Stimulated activated CD8-positive, alpha-beta memory T cell treated with anti-CD3 and anti-CD28 coated beads, Interleukin-4, amount 100 ng/mL, for 24 hours (primary cell): ENCODE measurements around the gene RNF26.

Experiments
- DNase-seq: peaks from one replicate; pipeline ENCODE4 v3.0.0-alpha.2; 2020; ENCODE audit warnings: low read depth

RNF26 gene

DNA sequence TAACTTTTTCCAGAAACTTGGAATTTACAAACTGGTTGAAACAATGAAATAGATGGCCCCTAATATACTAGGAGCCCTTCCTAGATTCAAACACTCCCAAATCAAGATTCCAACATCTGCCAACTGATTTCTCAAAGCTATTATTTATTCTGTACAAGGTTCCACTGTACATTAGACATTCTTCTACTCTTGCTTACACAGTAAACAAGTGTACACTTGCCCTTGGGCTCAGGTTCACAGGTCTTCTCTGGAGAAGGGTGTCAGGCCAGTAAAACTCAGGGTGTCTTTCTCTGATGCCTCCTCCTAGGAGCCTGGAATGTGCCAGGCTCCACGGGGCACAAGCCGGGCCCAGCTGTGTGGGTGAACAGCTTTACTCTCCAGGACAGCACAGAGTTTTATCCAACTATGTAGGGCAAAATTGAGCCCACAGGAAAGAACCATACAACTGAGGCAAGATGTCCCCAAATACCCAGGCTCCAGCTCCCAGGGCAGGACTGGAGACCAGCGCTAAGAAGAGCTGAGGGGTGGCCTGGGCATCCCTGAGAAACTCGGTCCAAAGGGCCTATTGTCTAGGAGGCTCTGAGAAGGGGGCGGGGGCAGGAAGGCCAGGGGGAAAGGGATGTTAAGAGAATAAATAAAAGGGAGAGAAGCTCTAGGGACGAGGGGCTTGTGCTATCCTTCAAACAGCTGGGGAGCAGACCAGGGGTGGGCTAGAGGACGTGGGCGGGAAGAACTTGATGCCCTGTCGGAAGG is 20.9 kb downstream of the RNF26 start:
- no peak for DNase-seq

DNA sequence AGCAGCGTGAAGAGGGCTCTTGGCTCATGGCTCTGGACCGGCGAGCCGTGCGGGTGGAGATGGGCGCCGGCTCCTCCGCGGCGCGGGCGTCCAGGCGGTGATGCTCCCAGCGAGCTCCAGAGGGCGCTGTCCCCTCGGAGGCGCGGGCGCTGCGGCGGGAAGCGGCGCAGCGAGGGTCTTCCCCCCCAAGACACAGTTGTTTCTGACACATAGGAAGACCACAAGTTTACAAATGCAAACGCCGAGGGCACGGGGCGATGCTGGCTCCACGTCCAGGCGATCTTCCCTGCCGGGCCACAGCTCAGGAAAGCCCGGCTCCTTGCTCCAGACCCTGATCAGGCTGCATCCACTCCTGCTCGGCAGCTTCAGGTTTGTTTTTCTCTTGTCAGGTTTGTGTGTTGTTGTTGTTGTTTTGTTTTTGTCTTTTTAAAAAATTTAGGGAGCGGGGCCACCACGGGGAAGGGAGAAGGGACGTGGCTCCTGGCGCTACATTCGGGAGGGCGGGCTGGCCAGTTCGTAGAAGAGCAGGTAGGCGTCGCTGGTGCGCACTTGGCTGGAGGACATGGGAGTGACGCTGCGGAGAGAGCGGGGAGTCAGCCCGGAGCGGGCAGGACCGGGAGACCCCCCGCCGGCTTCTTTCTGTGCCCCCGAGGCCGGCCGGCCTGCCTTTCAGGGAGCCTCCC is 22.2 kb downstream of the RNF26 start:
- peak; percentile 48 for DNase-seq

GRCh38 chr11:119357074-119357473 is 22.7 kb downstream of the RNF26 start:
- no peak for DNase-seq

GRCh38 chr11:119359365-119360214 is 25.3 kb downstream of the RNF26 start:
- no peak for DNase-seq

DNA sequence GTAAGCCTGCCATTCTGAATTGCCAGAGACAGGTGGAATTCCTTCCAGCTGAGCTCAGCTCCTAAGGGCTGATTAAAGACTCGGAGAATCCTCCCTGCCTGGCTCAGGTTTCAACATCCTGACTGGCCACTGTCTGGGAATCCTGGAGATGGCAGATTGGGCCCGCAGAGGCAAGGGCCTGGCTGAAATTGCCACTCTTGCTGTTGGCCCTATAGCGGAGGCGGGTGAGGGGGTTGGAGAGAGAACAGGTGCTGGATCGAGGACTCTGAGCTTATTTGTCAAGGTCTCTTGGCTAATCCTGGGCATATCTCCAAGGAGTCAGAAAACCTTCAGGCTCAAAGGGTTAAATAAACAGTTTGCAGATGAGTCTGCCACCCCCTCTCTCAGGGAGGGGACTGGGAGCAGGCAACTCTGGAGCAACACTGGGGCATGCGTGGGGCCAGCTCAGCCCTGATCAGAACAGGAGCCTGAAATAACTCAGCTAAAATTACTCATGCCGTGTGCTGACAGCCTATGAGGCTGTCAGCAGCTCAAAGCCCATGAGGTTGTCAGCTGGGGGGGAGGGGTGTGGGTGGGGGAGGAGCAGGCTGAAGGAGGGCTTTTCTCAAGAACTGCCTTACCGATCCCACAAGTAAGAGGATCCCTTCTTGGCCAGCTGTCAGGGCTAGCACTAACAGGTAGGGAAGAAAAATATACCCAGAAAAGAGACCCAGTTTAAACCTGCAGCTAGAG is 26.9 kb downstream of the RNF26 start:
- peak; percentile 16 for DNase-seq

DNA sequence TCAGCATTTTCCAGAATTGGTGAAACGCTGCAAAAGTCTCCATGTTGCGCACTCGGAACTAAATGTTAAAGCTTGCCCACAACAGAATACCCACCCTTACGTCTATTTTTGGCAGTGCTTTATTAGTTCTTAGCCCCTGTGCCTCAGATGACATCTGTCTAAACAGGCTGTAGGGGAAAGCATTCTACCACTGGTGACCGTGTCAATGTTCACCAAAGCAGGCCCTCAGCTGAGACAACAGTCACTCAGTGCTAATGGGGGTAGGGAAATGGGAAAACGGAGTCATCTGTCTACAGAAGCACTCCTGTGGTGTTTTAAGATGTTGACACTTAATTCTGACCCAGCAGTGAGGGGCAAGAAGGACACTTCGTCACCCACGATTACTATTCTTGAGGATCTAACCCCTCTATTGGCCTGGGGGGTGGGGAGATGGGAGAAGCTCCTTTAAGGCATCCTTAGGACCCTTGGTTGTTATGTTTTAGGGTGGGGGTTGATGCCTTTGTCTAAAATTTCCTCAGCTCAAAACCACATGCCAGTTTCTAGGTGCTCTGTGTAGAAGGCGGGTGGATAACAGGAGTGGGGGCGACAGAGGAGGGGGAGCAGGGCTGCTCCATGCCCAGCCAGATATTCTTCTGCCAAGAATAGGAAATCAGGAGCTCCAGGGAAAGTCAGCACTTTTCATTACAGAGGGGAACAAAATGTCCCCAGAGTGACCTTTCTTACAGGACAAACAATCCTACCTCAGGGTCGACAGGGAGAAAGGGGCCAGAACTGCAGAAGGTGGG is 27.8 kb downstream of the RNF26 start:
- no peak for DNase-seq

DNA sequence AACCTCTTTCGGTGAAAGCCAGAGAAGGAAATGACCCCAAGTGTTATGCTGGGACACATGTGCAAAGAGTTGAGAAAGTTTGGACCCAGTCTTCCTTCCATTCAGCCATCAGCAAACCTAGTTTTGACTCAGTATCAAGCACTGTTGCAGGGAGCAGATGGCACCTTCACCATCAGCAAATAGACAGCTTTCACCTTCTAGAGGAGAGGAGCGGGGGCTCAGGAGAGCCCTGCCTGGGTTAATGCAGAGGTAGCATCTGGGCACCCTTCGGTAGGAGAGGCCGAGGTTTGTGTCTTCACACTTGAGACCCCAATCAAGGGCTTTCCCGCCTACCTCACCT is 28.4 kb downstream of the RNF26 start:
- DNase-seq, result no peak

DNA sequence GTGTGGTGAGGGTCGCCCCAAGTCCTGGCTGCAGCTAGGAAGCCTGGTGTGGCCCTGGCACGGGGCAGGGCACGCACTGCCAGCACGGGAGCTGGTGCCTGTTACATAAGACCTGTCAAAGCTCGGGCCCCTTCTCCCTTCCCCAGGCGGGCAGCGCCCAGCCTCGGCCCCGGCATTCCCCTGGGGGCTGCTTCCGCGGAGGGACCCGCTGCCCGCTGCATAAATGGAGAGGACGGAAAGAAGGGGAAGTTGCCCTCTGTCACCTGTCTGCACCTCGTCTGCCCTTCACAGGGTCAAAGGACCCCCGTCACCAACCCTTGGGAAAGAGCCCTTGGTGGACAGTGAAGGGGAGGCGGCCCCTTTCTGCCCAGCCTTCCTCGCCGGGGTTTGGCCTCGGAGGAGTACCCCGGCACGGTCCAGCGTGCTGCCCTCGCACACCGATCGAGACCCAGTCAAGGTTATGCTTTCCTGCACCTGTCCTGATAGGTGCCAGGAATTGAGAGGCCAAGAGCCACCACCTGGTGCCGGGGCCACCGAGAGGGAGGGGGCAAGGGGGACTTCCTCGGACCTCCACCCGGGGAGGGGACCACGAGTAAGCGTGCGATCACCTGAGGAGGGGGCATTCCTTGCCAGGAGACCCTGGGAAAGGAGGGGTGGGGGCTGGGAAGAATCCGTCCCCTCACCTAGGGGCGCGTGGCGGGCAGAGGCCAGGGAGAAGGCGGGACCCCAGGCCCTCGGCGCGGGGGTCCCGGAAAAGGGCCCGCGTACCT is 28.9 kb downstream of the RNF26 start:
- DNase-seq, result no peak

GRCh38 chr11:119363851-119364590 is 29.7 kb downstream of the RNF26 start:
- DNase-seq, result peak; percentile 33

- no peak for DNase-seq
Measured at GRCh38 chr11:119365071-119365591, 30.8 kb downstream of the RNF26 start.

DNA sequence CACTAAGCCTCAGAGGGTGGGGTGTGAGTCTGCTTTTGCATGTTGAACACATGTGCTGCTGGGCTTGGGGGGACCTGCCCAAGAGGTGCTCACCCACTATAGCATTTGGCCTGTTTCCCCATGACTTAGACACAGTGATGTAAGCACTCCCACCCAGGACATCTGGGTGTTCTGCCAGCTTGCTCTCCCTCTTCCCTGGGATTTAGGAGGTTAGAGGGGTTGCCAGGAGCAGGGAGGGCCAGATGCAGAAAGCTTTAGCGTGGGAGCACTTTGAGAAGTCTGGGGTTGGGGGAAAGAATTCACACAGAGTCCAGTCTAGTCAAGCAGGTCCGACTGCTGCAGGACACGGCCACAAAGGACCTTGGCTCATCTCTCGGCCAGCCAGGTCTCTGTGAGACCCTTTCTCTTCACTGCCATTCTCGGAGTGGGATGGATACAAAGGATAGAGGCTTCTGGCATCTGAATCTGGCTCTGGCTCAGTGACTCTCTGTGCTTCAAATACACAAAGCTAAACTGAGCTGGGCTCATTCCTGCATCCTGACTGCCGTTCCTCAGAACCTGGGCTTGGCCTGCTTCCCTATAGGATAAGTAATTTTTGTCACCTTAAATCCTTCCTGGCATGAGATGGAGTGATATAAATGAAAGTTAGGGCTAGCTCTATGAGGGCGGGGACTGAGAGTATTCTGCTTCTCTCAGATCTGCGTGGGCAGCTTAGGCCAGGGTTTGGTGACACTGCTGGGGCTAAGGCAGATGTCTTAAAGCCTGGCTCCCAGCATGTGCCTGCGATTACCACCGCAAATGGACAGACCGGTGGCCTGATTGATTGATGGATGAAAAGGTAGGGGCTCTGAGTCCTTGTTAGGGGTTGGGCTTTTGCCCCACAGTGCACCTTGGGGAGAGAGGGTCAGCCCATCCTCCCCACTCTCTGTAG is 32.6 kb downstream of the RNF26 start:
- no peak for DNase-seq

DNA sequence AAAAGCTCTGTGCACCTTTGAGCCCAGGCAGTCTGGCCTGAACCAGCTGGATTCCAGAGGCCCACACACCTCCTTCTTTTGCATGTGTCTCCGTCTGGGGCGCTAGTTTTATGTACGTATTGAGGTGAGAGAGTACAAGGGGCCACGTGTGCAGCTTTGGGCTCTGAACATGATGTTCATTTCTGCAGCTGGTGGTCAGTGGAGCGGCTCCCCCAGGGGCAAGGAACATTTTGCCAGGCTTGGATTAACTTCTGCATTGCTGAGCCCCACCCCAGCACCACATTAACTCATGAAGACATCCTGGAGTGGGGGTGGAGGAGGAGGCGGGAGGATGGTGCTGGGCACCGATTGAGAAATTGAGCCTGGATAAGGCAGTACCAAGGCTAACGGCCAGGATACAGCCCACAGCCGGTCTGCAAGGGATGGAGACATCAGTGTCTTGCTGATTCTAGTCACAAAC is 33.4 kb downstream of the RNF26 start:
- DNase-seq, result no peak

DNA sequence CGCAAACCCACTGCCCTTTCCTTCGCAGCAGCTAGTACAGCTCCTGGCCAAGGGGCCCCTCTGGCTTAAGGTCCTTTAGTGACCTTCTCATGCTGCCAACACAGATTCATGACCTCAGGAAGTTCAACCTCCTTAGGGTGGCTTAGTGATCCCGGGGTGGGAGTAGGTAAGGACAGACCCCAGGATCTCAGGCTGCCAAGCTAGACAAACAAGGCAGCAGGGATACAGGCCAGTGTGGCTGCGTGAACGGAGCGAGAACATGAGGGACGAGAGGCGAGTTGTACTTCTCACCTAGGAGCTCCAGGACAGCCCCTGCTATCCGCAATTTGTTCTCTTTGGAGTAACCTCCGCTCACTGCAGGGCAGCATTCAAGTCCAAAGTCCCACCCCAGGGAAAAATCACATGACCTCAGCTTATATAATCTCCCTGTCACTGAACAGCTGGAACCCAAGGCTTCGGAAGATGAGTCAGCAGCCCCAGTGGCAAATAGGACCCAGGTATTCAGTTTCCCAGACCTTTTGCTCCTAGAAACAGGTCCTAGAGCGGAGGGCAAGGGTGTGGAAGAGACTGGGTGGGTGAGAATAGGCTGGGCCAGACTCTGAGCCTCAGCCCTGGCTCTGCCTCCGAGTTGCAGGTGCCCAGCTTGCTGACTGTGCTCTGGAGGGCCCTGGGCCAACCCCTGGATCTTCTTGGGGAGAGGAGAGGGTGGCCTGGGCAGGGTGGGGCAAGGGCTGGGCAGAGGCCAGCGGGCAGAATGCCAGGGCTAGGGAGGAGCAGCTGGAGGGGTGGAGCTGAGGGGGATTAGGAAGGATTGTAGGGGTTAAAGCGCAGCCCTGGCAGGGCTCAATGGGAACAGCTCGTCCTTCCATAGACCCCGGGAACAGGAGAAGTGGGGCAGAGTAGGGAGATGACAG is 34.1 kb downstream of the RNF26 start:
- DNase-seq, result no peak

GRCh38 chr11:119369132-119369925 is 35.0 kb downstream of the RNF26 start:
- DNase-seq, result no peak

DNA sequence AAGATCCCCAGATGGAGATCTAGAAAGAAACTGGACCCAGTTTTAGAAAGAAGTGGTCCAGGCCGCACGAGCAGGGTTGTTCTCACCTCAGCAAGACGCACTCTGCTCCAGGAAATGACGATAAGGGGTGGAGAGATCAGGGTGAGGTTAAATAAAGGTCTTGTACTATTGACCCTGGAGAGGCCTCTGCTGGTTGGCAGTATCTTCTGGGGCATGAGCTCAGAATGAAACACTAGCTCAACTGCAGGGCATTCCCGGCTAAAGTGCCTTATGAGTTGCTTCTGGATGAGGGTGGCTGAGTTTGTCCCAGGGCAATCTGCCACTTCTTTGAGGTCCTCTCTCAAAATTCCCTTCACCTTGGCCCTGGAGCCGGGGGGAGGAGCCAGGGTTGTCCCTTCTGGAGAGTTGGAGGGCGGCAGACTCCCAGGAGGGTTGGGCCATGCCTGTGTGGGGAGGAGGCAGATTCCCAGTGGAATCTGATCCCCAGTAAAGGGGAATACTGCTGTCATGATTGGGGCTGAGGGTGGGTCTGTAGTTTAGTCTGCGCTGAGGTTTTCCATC is 36.2 kb downstream of the RNF26 start:
- no peak for DNase-seq

- DNase-seq, result no peak
Measured at GRCh38 chr11:119371067-119371601, 36.8 kb downstream of the RNF26 start.
